IMR-90 (cell line): ENCODE measurements around the gene SETD3. TPM values are rescaled to one million over a fixed set of nuclear protein-coding genes. Genes with fewer than 3 reads are reported as not detected.

Source experiments
- ATAC-seq: fragments of 200-7000 bp; cut with Tn5 transposase; 2 replicates; pipeline ENCODE4 v1.9.1; 2020; ENCODE audit warnings: low read depth, mild to moderate bottlenecking, moderate library complexity
- BruUV-seq: library from RNA; stranded (reverse); fragments of 400-500 nt; replicated peaks from 2 replicates; lab custom pipeline; 2021; lab: Mats Ljungman, UMichigan
- CTCF ChIA-PET: fragments of 300-600 bp; formaldehyde crosslinking; extraction: SDS; loops from one replicate; lab custom pipeline; 2021; ENCODE audit warnings: antibody characterized with exemption; lab: Yijun Ruan, JAX
- POLR2A ChIA-PET: fragments of 300-600 bp; sonication (Branson Sonifier 250); formaldehyde crosslinking; loops from one replicate; lab custom pipeline; 2022; ENCODE audit warnings: antibody characterized with exemption; ENCODE audit not compliant: unreplicated experiment; lab: Charles Lee
- DNase-seq: peaks from one replicate; pipeline ENCODE4 v3.0.0; 2013
- H2AFZ ChIP-seq: replicated peaks from 2 replicates; pipeline ENCODE3; 2013; ENCODE audit warnings: low read length, mild to moderate bottlenecking; ENCODE audit not compliant: poor library complexity
- H2AK5ac ChIP-seq: 2 replicates; pipeline ENCODE4 v1.6.1; 2013; ENCODE audit warnings: low read depth, low read length, inconsistent platforms
- H2AK9ac ChIP-seq: replicated peaks from 2 replicates; pipeline ENCODE3; 2013; ENCODE audit warnings: mild to moderate bottlenecking, low read depth, low read length, moderate library complexity; ENCODE audit not compliant: poor library complexity
- H2BK120ac ChIP-seq: 2 replicates; pipeline ENCODE4 v1.6.1; 2013; ENCODE audit warnings: low read depth, low read length, inconsistent platforms
- H2BK15ac ChIP-seq: 3 replicates; pipeline ENCODE4 v1.6.1; 2013; ENCODE audit warnings: low read depth, low read length, inconsistent platforms
- H2BK20ac ChIP-seq: 2 replicates; pipeline ENCODE4 v1.6.1; 2013; ENCODE audit warnings: low read depth, mild to moderate bottlenecking, inconsistent platforms, low read length, moderate library complexity
- H2BK5ac ChIP-seq: 2 replicates; pipeline ENCODE4 v1.6.1; 2013; ENCODE audit warnings: mild to moderate bottlenecking, low read depth, low read length, inconsistent platforms; ENCODE audit not compliant: poor library complexity, severe bottlenecking
- H3K14ac ChIP-seq: replicated peaks from 2 replicates; pipeline ENCODE4 v1.6.1; 2013; ENCODE audit warnings: low read depth, low read length, inconsistent platforms
- H3K18ac ChIP-seq: 2 replicates; pipeline ENCODE4 v1.6.1; 2013; ENCODE audit warnings: low read depth, low read length, control low read depth
- H3K23ac ChIP-seq: 2 replicates; pipeline ENCODE4 v1.6.1; 2013; ENCODE audit warnings: low read depth, low read length, inconsistent platforms
- H3K27ac ChIP-seq: 2 replicates; pipeline ENCODE4 v1.5.1; 2013; ENCODE audit warnings: mild to moderate bottlenecking, control low read depth, low read length; ENCODE audit not compliant: insufficient read depth
- H3K27me3 ChIP-seq: 2 replicates; pipeline ENCODE4 v1.6.1; 2013; ENCODE audit warnings: low read length; ENCODE audit not compliant: control insufficient read depth, insufficient read depth
- H3K36me3 ChIP-seq: 2 replicates; pipeline ENCODE4 v1.6.1; 2013; ENCODE audit warnings: low read length, mixed read lengths; ENCODE audit not compliant: control insufficient read depth, insufficient read depth
- H3K4ac ChIP-seq: 2 replicates; pipeline ENCODE4 v1.6.1; 2013; ENCODE audit warnings: low read depth, low read length, inconsistent platforms
- H3K4me1 ChIP-seq: 2 replicates; pipeline ENCODE4 v1.6.1; 2013; ENCODE audit warnings: low read length, mixed read lengths; ENCODE audit not compliant: control insufficient read depth, insufficient read depth
- H3K4me2 ChIP-seq: 2 replicates; pipeline ENCODE4 v1.6.1; 2013; ENCODE audit warnings: low read depth, mild to moderate bottlenecking, control low read depth, low read length, moderate library complexity
- H3K4me3 ChIP-seq: 2 replicates; pipeline ENCODE4 v1.5.1; 2013; ENCODE audit warnings: low read depth, mild to moderate bottlenecking, control low read depth, low read length, moderate library complexity; ENCODE audit not compliant: insufficient read depth
- H3K56ac ChIP-seq: 2 replicates; pipeline ENCODE4 v1.6.1; 2013; ENCODE audit warnings: low read length, inconsistent platforms; ENCODE audit not compliant: insufficient read depth; ENCODE audit errors: extremely low read depth
- H3K79me1 ChIP-seq, 2 experiments: 2 replicates each; pipeline ENCODE4 v1.6.1; 2013; ENCODE audit warnings: low read length in 2 of 2, inconsistent platforms in 1 of 2, low read depth in 1 of 2
- H3K9ac ChIP-seq: 2 replicates; pipeline ENCODE4 v1.6.1; 2013; ENCODE audit warnings: low read depth, low read length, control low read depth
- H3K9me1 ChIP-seq: 2 replicates; pipeline ENCODE4 v1.6.1; 2013; ENCODE audit warnings: low read length, inconsistent platforms; ENCODE audit not compliant: insufficient read depth
- H3K9me3 ChIP-seq: 2 replicates; pipeline ENCODE4 v1.6.1; 2013; ENCODE audit warnings: low read length; ENCODE audit not compliant: control insufficient read depth, insufficient read depth
- H4K20me1 ChIP-seq: 2 replicates; pipeline ENCODE4 v1.6.1; 2013; ENCODE audit warnings: low read length, inconsistent platforms; ENCODE audit not compliant: insufficient read depth
- H4K5ac ChIP-seq: 2 replicates; pipeline ENCODE4 v1.6.1; 2013; ENCODE audit warnings: mild to moderate bottlenecking, low read depth, low read length, control low read depth
- H4K8ac ChIP-seq, 2 experiments: 2 replicates each; pipeline ENCODE4 v1.6.1; 2013; ENCODE audit warnings: low read depth in 2 of 2, low read length in 2 of 2, control low read depth in 1 of 2, inconsistent platforms in 1 of 2
- H4K91ac ChIP-seq: 2 replicates; pipeline ENCODE4 v1.6.1; 2013; ENCODE audit warnings: low read depth, low read length, inconsistent platforms; ENCODE audit not compliant: insufficient read depth
- BHLHE40 ChIP-seq: fragments of 150-350 bp; IDR thresholded peaks from 2 replicates; pipeline ENCODE4 v1.6.1; 2016; ENCODE audit warnings: mild to moderate bottlenecking, low read depth, low read length
- CEBPB ChIP-seq: IDR thresholded peaks from 2 replicates; pipeline ENCODE4 v1.6.1; 2012; ENCODE audit warnings: low read depth, low read length, improper control_type of control experiment
- CHD1 ChIP-seq: IDR thresholded peaks from 2 replicates; pipeline ENCODE4 v1.6.1; 2012; ENCODE audit warnings: low read depth, low read length, improper control_type of control experiment
- CTCF ChIP-seq: conservative IDR thresholded peaks from 2 replicates; pipeline ENCODE4 v1.5.1; 2012; ENCODE audit warnings: mild to moderate bottlenecking, low read depth, low read length, improper control_type of control experiment
- ELK1 ChIP-seq: fragments of 150-350 bp; IDR thresholded peaks from 2 replicates; pipeline ENCODE4 v1.6.1; 2016; ENCODE audit warnings: low read depth, mild to moderate bottlenecking, low read length, moderate library complexity, borderline replicate concordance
- FOS ChIP-seq: fragments of 150-350 bp; IDR thresholded peaks from 2 replicates; pipeline ENCODE4 v1.6.1; 2016; ENCODE audit warnings: low read depth, low read length
- MAFK ChIP-seq: IDR thresholded peaks from 2 replicates; pipeline ENCODE4 v1.6.1; 2012; ENCODE audit warnings: low read depth, low read length, improper control_type of control experiment
- MAZ ChIP-seq: IDR thresholded peaks from 2 replicates; pipeline ENCODE4 v1.6.1; 2012; ENCODE audit warnings: low read depth, mild to moderate bottlenecking, low read length, improper control_type of control experiment, moderate library complexity, borderline replicate concordance
- MXI1 ChIP-seq: IDR thresholded peaks from 2 replicates; pipeline ENCODE4 v1.6.1; 2012; ENCODE audit warnings: low read depth, mild to moderate bottlenecking, low read length, moderate library complexity, borderline replicate concordance
- NFE2L2 ChIP-seq: fragments of 150-350 bp; IDR thresholded peaks from 2 replicates; pipeline ENCODE4 v1.6.1; 2016; ENCODE audit warnings: low read depth, mild to moderate bottlenecking, low read length
- POLR2A ChIP-seq: IDR thresholded peaks from 2 replicates; pipeline ENCODE4 v1.6.1; 2012; ENCODE audit warnings: mild to moderate bottlenecking, low read depth, low read length
- RAD21 ChIP-seq: IDR thresholded peaks from 2 replicates; pipeline ENCODE4 v1.6.1; 2012; ENCODE audit warnings: low read length, improper control_type of control experiment
- RCOR1 ChIP-seq: IDR thresholded peaks from 2 replicates; pipeline ENCODE4 v1.6.1; 2012; ENCODE audit warnings: mild to moderate bottlenecking, low read length, improper control_type of control experiment; ENCODE audit not compliant: insufficient replicate concordance
- RFX5 ChIP-seq: IDR thresholded peaks from 2 replicates; pipeline ENCODE4 v1.8.0; 2012; ENCODE audit warnings: low read depth, mild to moderate bottlenecking, low read length, moderate library complexity
- SMC3 ChIP-seq: fragments of 150-350 bp; IDR thresholded peaks from 2 replicates; pipeline ENCODE4 v1.6.1; 2016; ENCODE audit warnings: low read depth, mild to moderate bottlenecking, antibody characterized with exemption, low read length, moderate library complexity
- USF2 ChIP-seq: fragments of 150-350 bp; IDR thresholded peaks from 2 replicates; pipeline ENCODE4 v1.6.1; 2017; ENCODE audit warnings: mild to moderate bottlenecking, antibody characterized with exemption, low read length, low read depth
- WGBS, 2 experiments: methylation state at CpG; one replicate each; pipeline versions ENCODE4 v1.1.5 to v1.1.7; 2013; ENCODE audit warnings: missing lambda C conversion rate in 2 of 2; ENCODE audit not compliant: insufficient read length in 1 of 2; ENCODE audit errors: extremely low coverage in 2 of 2; 5-methylcytosine and 5-hydroxymethylcytosine counted together
- dilution Hi-C: fragments of 300-500 bp; cut with HindIII; formaldehyde crosslinking; loops from one replicate; pipeline ENCODE4 v1.14.3; 2018; ENCODE audit warnings: low sequenced_read_pairs; ENCODE audit not compliant: unreplicated experiment
- in situ Hi-C: fragments of 300-500 bp; cut with MboI; formaldehyde crosslinking; loops from 3 replicates; pipeline ENCODE4 v1.14.3; 2019; ENCODE audit warnings: low sequenced_read_pairs, inconsistent platforms, mixed read lengths
- intact Hi-C: fragments of 100-400 bp; cut with micrococcal nuclease; formaldehyde crosslinking; loops from 2 replicates; pipeline ENCODE4 v1.10.0; 2022
- polyA plus RNA-seq, 3 experiments: library from polyadenylated mRNA; depleted of rRNA; stranded (reverse); fragments of >200 nt; gene quantifications; 2 replicates each; pipeline ENCODE4 v1.2.3, GENCODE V29; 2012; ENCODE audit warnings: low replicate concordance in 1 of 3
- total RNA-seq: library from RNA; depleted of rRNA; stranded (reverse); fragments of >200 nt; gene quantifications from 2 replicates; pipeline ENCODE4 v1.2.3, GENCODE V29; 2012

SETD3 gene
- total and polyA plus RNA-seq, 2 of the 4 experiments (the other 2 are of a cell fraction) = 18.8 to 31.9 TPM

- H3K36me3 ChIP-seq = peaks cover 30% of the 10 kb centered on the region
- H2BK20ac ChIP-seq = no peak overlapping the region
- peaks cover 15% of the 10 kb centered on the region for H3K4me1 ChIP-seq
- no peak overlapping the region for H3K14ac ChIP-seq
- ATAC-seq = no peak
- H3K4me3 ChIP-seq = no peak overlapping the region
- no peak overlapping the region for H3K9ac ChIP-seq
- no peak for TF ChIP-seq CTCF
- no peak for TF ChIP-seq MAZ
- no peak for TF ChIP-seq RFX5
- TF ChIP-seq SMC3 = no peak
- TF ChIP-seq RCOR1 = no peak
- TF ChIP-seq POLR2A = no peak
- TF ChIP-seq FOS = no peak
- TF ChIP-seq USF2 = no peak
- no peak for TF ChIP-seq MXI1
- TF ChIP-seq CEBPB = no peak
- no peak for TF ChIP-seq NFE2L2
- TF ChIP-seq BHLHE40 = no peak
- no peak for TF ChIP-seq ELK1
- TF ChIP-seq RAD21 = no peak
- no peak for TF ChIP-seq CHD1
- TF ChIP-seq MAFK = no peak
- H2BK15ac ChIP-seq = no peak overlapping the region
- no peaks in the 10 kb centered on the region for H3K9me1 ChIP-seq
- peaks cover 8 to 57% of the 10 kb centered on the region in 2 experiments for H3K79me1 ChIP-seq
- intact Hi-C loops = no loop called here
- no peaks in the 10 kb centered on the region for H3K27me3 ChIP-seq
- peaks cover 45% of the 10 kb centered on the region for H4K20me1 ChIP-seq
- no peak overlapping the region for H2AFZ ChIP-seq
- dilution Hi-C loops = no loop called here
- no peaks in the 10 kb centered on the region for H3K9me3 ChIP-seq
- in situ Hi-C loops = loop anchor here (5.0 kb wide), 1 partner anchor 368 kb away; no protein-coding TSS in a partner anchor
- H3K23ac ChIP-seq = no peak overlapping the region
- no peak overlapping the region for H4K91ac ChIP-seq
- H2AK5ac ChIP-seq = no peak overlapping the region; the same call in 1 of the 2 replicates
- ChIA-PET POLR2A (no interaction called here), CTCF (no interaction called here)
- no peak overlapping the region for H3K18ac ChIP-seq
- no peak overlapping the region for H4K8ac ChIP-seq
- no TSS peak for BruUV-seq
- H3K4ac ChIP-seq = no peak overlapping the region
- H3K4me2 ChIP-seq = no peak overlapping the region
- no peak for DNase-seq
- H4K5ac ChIP-seq = no peak overlapping the region
- H3K56ac ChIP-seq = no peak overlapping the region
- WGBS, 2 experiments = 89% methylated on average over 12 of the region's 13 CpGs; no CpG with 5 or more reads in 1 of the 2 experiments
- no peak overlapping the region for H3K27ac ChIP-seq
- H2BK5ac ChIP-seq = no peak overlapping the region
- H2AK9ac ChIP-seq = no peak overlapping the region
- H2BK120ac ChIP-seq = no peak overlapping the region
Observed at GRCh38 chr14:99513946-99514551, 33.4 kb upstream of the SETD3 start.
